ENCODE data around the gene SH3PXD2A.

Gene SH3PXD2A

GRCh38 chr10:103869336-103869735 is 14.0 kb upstream of the SH3PXD2A start:
- Histone ChIP-seq H3K36me3 (peaks cover 0 to 24% (median 3%) of the 10 kb centered on the region in 3 donors), H3K4me1 (peaks cover 0 to 4% (median 0%) of the 10 kb centered on the region in 4 donors), H3K27me3 (no peaks in the 10 kb centered on the region), H3K27ac (no peak overlapping the region), H3K4me3 (no peak overlapping the region), H3K9me3 (peaks cover 0 to 14% (median 5%) of the 10 kb centered on the region in 3 donors)
- DNase-seq, result peak in 1 of 2 donors; percentile 19
- intact Hi-C loops (cut with DNase I; ENCODE audit: low total_unique reads), result no loop called here
- no peak for TF ChIP-seq CTCF (IDR thresholded peaks at IDR 0.05)

- no peaks in the 10 kb centered on the region for H3K27me3 ChIP-seq
- H3K36me3 ChIP-seq, result peaks cover 0 to 28% (median 3%) of the 10 kb centered on the region in 3 donors
- intact Hi-C loops (cut with DNase I; ENCODE audit: low total_unique reads), result no loop called here
- DNase-seq, result peak in 1 of 2 donors; percentile 11
- peaks cover 0 to 4% (median 0%) of the 10 kb centered on the region in 4 donors for H3K4me1 ChIP-seq
- H3K9me3 ChIP-seq, result peaks cover 0 to 16% (median 5%) of the 10 kb centered on the region in 3 donors
- H3K27ac ChIP-seq, result no peak overlapping the region
- TF ChIP-seq CTCF (IDR thresholded peaks at IDR 0.05), result no peak
- no peak overlapping the region for H3K4me3 ChIP-seq
Measured at GRCh38 chr10:103868200-103868599, 12.8 kb upstream of the SH3PXD2A start.

GRCh38 chr10:103861505-103861904 is 6.1 kb upstream of the SH3PXD2A start:
- H3K27ac ChIP-seq, result no peak overlapping the region
- no peaks in the 10 kb centered on the region for H3K27me3 ChIP-seq
- H3K36me3 ChIP-seq, result peaks cover 0 to 22% (median 0%) of the 10 kb centered on the region in 3 donors
- intact Hi-C loops (cut with DNase I; ENCODE audit: low total_unique reads), result no loop called here
- peaks cover 0 to 12% (median 4%) of the 10 kb centered on the region in 4 donors for H3K4me1 ChIP-seq
- DNase-seq, result no peak
- H3K9me3 ChIP-seq, result peaks cover 0 to 16% (median 5%) of the 10 kb centered on the region in 3 donors
- no peak overlapping the region for H3K4me3 ChIP-seq
- no peak for TF ChIP-seq CTCF (IDR thresholded peaks at IDR 0.05)

- Histone ChIP-seq H3K9me3 (peaks cover 0 to 2% (median under 1%) of the 10 kb centered on the region in 3 donors), H3K27ac (no peak overlapping the region), H3K4me3 (no peak overlapping the region), H3K4me1 (peaks cover 0 to 28% (median 16%) of the 10 kb centered on the region in 4 donors), H3K27me3 (no peaks in the 10 kb centered on the region), H3K36me3 (peaks cover 0 to 5% (median 0%) of the 10 kb centered on the region in 3 donors)
- peak; percentile 64 to 84 for TF ChIP-seq CTCF (IDR thresholded peaks at IDR 0.05)
- peak in 1 of 2 donors; percentile 73 for DNase-seq
- intact Hi-C loops (cut with DNase I; ENCODE audit: low total_unique reads), result loop anchor here (2.0 to 10.0 kb wide), 2 partner anchors 147 to 255 kb away; no protein-coding TSS in a partner anchor
Measured at GRCh38 chr10:103859161-103860086, 4.0 kb upstream of the SH3PXD2A start.

GRCh38 chr10:103858360-103858759 is 3.0 kb upstream of the SH3PXD2A start:
- no peak for TF ChIP-seq CTCF (IDR thresholded peaks at IDR 0.05)
- no peaks in the 10 kb centered on the region for H3K36me3 ChIP-seq
- no peaks in the 10 kb centered on the region for H3K9me3 ChIP-seq
- no peaks in the 10 kb centered on the region for H3K27me3 ChIP-seq
- intact Hi-C loops (cut with DNase I; ENCODE audit: low total_unique reads), result loop anchor here (2.0 to 10.0 kb wide), 2 partner anchors 146 to 254 kb away; no protein-coding TSS in a partner anchor
- no peak overlapping the region for H3K4me3 ChIP-seq
- H3K4me1 ChIP-seq, result peaks cover 0 to 39% (median 25%) of the 10 kb centered on the region in 4 donors
- DNase-seq, result no peak
- no peak overlapping the region for H3K27ac ChIP-seq

All from tibial artery (tissue), 4 donors.